Suprapubic skin (tissue), 4 donors: ENCODE results near the gene FAM219A.

Experiments
- EP300 ChIP-seq: sonication (generic); formaldehyde crosslinking; IDR thresholded peaks from one replicate; pipeline ENCODE4 v1.6.1; 2017; ENCODE audit warnings: antibody characterized with exemption
- POLR2A ChIP-seq, 2 donors: fragments of 450-650 bp; IDR thresholded peaks; one replicate each; pipeline ENCODE4 v1.6.1; 2017; ENCODE audit warnings: antibody characterized with exemption in 2 of 2, mild to moderate bottlenecking in 2 of 2, moderate library complexity in 2 of 2
- POLR2AphosphoS5 ChIP-seq, 3 donors: sonication (generic); formaldehyde crosslinking; IDR thresholded peaks; one replicate each; pipeline ENCODE4 v1.6.1; 2017; ENCODE audit warnings: antibody characterized with exemption in 3 of 3
- TF ChIP-seq, protein P1 (sequence below), 2 donors: fragments of 200-600 bp in 1 of 2; fragments of 450-650 bp in 1 of 2; sonication (generic) in 1 of 2; IDR thresholded peaks; one replicate each; pipeline ENCODE4 v1.5.1; 2016 to 2019; ENCODE audit warnings: antibody characterized with exemption in 2 of 2, mild to moderate bottlenecking in 1 of 2, moderate library complexity in 1 of 2

DNA sequence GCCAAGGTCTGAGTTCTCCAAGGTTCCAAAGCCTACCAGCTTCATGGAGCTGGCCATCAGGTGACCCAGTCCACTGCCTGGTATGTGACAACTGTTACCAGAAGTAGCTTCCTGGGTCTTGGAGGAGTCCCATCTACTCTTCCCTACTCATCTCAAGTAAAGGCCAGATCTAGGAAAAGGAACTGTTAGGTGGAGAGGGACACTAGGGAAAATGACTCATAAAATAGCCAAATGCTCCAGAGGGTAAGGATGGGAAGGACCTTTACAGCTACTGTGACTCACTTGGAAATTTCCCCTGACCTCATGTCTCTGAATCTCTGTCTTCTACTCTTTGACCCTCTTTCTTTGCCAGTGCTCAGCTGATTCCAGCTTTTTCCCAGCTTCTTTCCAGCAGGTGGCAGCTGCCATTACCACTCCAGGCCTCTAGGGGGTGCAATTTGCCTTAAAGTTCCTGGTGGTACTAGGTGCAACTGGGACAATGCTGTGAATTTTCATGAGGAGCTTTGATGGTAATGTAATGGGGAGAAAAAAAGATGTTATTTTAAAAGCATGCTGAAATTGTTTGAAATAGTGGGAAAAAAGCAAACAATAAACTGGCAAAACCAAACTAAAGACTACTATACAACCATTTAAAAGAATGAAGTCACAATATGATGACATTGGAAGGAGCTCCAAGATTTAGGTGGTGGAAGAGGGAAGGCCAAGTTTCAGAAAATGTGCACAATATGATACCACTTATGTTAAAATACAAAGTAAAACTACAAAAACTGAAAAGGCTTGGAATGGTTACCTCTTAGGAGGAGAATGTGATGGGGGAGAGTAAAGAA, 54.6 kb downstream of the FAM219A start:
- TF ChIP-seq, protein P1, sequence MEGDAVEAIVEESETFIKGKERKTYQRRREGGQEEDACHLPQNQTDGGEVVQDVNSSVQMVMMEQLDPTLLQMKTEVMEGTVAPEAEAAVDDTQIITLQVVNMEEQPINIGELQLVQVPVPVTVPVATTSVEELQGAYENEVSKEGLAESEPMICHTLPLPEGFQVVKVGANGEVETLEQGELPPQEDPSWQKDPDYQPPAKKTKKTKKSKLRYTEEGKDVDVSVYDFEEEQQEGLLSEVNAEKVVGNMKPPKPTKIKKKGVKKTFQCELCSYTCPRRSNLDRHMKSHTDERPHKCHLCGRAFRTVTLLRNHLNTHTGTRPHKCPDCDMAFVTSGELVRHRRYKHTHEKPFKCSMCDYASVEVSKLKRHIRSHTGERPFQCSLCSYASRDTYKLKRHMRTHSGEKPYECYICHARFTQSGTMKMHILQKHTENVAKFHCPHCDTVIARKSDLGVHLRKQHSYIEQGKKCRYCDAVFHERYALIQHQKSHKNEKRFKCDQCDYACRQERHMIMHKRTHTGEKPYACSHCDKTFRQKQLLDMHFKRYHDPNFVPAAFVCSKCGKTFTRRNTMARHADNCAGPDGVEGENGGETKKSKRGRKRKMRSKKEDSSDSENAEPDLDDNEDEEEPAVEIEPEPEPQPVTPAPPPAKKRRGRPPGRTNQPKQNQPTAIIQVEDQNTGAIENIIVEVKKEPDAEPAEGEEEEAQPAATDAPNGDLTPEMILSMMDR (IDR thresholded peaks at IDR 0.05), result peak; percentile 89 to 97
- TF ChIP-seq EP300 (no peak), POLR2A (IDR thresholded peaks at IDR 0.05) (no peak), POLR2AphosphoS5 (IDR thresholded peaks at IDR 0.05) (no peak)
